ENCODE data around the gene KIR2DL3. TPM values are rescaled to one million over a fixed set of nuclear protein-coding genes. Genes with fewer than 3 reads are reported as not detected.
"Not testable (repeated sequence)": the region's sequence is repeated elsewhere in the genome, so short reads cannot be mapped to it uniquely, and the experiment has no call there.

Gene KIR2DL3
- total and polyA plus RNA-seq, 7 donors = not detected

DNA sequence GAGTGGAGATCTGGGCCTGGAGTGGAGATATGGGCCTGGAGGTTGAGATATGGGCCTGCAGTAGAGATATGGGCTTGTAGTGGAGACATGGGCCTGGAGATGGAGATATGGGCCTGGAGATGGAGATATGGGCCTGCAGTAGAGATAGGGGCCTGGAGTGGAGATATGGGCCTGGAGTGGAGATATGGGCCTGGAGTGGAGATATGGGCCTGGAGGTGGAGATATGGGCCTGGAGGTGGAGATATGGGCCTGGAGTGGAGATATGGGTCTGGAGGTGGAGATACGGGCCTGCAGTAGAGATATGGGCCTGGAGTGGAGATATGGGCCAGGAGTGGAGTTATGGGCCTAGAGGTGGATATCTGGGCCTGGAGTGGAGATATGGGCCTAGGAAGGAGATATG lies 402 bp downstream of the KIR2DL3 start:
- no peaks in the 10 kb centered on the region for H3K4me1 ChIP-seq
- no peak overlapping the region for H3K4me3 ChIP-seq
- TF ChIP-seq, protein P1, sequence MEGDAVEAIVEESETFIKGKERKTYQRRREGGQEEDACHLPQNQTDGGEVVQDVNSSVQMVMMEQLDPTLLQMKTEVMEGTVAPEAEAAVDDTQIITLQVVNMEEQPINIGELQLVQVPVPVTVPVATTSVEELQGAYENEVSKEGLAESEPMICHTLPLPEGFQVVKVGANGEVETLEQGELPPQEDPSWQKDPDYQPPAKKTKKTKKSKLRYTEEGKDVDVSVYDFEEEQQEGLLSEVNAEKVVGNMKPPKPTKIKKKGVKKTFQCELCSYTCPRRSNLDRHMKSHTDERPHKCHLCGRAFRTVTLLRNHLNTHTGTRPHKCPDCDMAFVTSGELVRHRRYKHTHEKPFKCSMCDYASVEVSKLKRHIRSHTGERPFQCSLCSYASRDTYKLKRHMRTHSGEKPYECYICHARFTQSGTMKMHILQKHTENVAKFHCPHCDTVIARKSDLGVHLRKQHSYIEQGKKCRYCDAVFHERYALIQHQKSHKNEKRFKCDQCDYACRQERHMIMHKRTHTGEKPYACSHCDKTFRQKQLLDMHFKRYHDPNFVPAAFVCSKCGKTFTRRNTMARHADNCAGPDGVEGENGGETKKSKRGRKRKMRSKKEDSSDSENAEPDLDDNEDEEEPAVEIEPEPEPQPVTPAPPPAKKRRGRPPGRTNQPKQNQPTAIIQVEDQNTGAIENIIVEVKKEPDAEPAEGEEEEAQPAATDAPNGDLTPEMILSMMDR (IDR thresholded peaks at IDR 0.05) = no peak
- no peaks in the 10 kb centered on the region for H3K36me3 ChIP-seq (ENCODE audit: insufficient read depth in 1 of 2, low read depth in 1 of 2)
- no peaks in the 10 kb centered on the region for H3K27me3 ChIP-seq (ENCODE audit: insufficient read depth in 3 of 3, low read length in 2 of 3)
- intact Hi-C loops (cut with DNase I) = loop anchor here in 1 of 2 donors (5.0 kb wide), 1 partner anchor 109 kb away; no protein-coding TSS in a partner anchor
- ATAC-seq = no peak
- H3K9me3 ChIP-seq = no peaks in the 10 kb centered on the region
- H3K27ac ChIP-seq = no peak overlapping the region
- no peak for DNase-seq
- WGBS, 3 donors = 79 to 86% (median 80%) methylated on average over 1 of the region's 1 CpG

GRCh38 chr19:54739587-54740497 lies 1.5 kb downstream of the KIR2DL3 start:
- no peaks in the 10 kb centered on the region for H3K36me3 ChIP-seq (ENCODE audit: insufficient read depth in 1 of 2, low read depth in 1 of 2)
- intact Hi-C loops (cut with DNase I) = loop anchor here in 1 of 2 donors (5.0 kb wide), 1 partner anchor 107 kb away; no protein-coding TSS in a partner anchor
- H3K9me3 ChIP-seq = no peaks in the 10 kb centered on the region

GRCh38 chr19:54741950-54742349 lies 3.6 kb downstream of the KIR2DL3 start:
- DNase-seq; H3K4me3 ChIP-seq; H3K27ac ChIP-seq; H3K36me3 ChIP-seq (ENCODE audit: insufficient read depth in 1 of 2, low read depth in 1 of 2); H3K9me3 ChIP-seq; H3K27me3 ChIP-seq (ENCODE audit: insufficient read depth in 3 of 3, low read length in 2 of 3); ATAC-seq; H3K4me1 ChIP-seq; intact Hi-C loops (cut with DNase I): not testable (repeated sequence)
- WGBS, 3 donors = 56 to 63% (median 61%) methylated on average over 5 of the region's 5 CpGs

More at GRCh38 chr19:54739587-54740497, 1.5 kb downstream of the KIR2DL3 start:
- DNase-seq (no peak), ATAC-seq (no peak)
- Histone ChIP-seq H3K4me1 (no peaks in the 10 kb centered on the region), H3K4me3 (no peak overlapping the region), H3K27ac (no peak overlapping the region), H3K27me3 (ENCODE audit: insufficient read depth in 3 of 3, low read length in 2 of 3) (no peaks in the 10 kb centered on the region)
- TF ChIP-seq, protein P1 (IDR thresholded peaks at IDR 0.05) = no peak
- WGBS, 3 donors = 76 to 80% (median 77%) methylated on average over 13 of the region's 13 CpGs

GRCh38 chr19:54744080-54744479 lies 5.8 kb downstream of the KIR2DL3 start:
- intact Hi-C loops (cut with DNase I); H3K27me3 ChIP-seq (ENCODE audit: insufficient read depth in 3 of 3, low read length in 2 of 3); H3K9me3 ChIP-seq; H3K36me3 ChIP-seq (ENCODE audit: insufficient read depth in 1 of 2, low read depth in 1 of 2); H3K27ac ChIP-seq; H3K4me3 ChIP-seq; DNase-seq; H3K4me1 ChIP-seq; ATAC-seq: not testable (repeated sequence)
- WGBS, 3 donors = 69 to 73% (median 71%) methylated on average over 5 of the region's 5 CpGs

DNA sequence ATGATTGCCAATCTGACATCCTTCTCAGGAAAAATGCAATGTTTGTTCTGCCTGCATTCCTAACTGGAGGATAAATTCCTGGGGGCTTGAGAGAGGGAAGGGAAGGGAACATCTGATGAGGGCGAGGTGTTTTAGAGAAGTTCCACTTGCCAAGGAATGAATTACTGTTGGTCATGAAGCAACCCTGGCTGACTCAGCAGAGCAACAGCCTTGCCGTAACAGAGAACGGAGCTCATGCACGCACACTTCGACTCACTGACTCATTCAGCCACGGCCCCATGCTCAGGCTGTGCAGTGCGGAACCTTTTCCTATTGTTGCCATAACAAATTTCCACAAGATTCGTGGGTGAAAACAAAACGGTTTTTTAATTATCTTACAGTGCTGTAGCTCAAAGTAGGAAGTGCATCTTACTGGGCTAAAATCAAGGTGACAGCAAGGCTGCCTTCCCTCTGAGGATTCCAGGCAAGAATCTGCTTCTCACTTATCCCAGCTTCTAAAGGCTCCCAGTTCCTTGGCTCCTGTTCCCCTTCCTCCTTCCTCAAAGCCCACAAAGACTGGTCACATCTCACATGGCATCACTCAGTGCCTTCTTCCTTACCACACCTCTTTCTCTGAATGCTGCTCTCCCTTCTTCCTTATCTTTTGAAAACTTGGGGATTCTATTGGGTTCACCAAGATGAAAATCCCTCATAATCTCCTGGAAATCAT lies 9.5 kb downstream of the KIR2DL3 start:
- H3K27me3 ChIP-seq (ENCODE audit: insufficient read depth in 3 of 3, low read length in 2 of 3); intact Hi-C loops (cut with DNase I): not testable (repeated sequence)

DNA sequence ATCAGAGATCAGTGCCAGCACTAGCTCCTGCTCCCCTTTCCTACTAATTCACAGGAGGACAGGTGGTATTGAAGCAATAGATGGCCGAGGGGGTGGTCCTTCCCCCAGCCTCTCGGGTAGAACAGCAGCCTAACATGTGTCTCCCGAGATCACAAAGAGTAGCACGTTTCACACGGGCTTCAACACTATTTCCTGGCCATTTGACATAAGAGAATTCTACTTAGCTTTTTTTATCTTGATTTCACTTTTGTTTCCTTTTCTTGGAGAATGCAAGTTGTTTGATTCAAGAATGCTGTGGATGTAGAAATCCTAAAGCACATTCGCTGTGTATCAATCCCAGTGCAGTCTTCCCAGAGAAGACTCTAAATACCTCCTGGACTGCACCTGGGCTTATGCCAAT lies 12.0 kb downstream of the KIR2DL3 start:
- WGBS, 3 donors = 25 to 65% (median 37%) methylated on average over 5 to 6 of the region's 6 CpGs
- H3K9me3 ChIP-seq; H3K4me1 ChIP-seq; H3K4me3 ChIP-seq; intact Hi-C loops (cut with DNase I); ATAC-seq; H3K27me3 ChIP-seq (ENCODE audit: insufficient read depth in 3 of 3, low read length in 2 of 3); DNase-seq; H3K36me3 ChIP-seq (ENCODE audit: insufficient read depth in 1 of 2, low read depth in 1 of 2); H3K27ac ChIP-seq: not testable (repeated sequence)

More for the DNA sequence above, 9.5 kb downstream of the KIR2DL3 start:
- DNase-seq; ATAC-seq; H3K4me1 ChIP-seq; H3K4me3 ChIP-seq; H3K27ac ChIP-seq; H3K36me3 ChIP-seq (ENCODE audit: insufficient read depth in 1 of 2, low read depth in 1 of 2); H3K9me3 ChIP-seq: not testable (repeated sequence)
- 74 to 78% (median 77%) methylated on average over 8 to 9 of the region's 9 CpGs for WGBS, 3 donors

DNA sequence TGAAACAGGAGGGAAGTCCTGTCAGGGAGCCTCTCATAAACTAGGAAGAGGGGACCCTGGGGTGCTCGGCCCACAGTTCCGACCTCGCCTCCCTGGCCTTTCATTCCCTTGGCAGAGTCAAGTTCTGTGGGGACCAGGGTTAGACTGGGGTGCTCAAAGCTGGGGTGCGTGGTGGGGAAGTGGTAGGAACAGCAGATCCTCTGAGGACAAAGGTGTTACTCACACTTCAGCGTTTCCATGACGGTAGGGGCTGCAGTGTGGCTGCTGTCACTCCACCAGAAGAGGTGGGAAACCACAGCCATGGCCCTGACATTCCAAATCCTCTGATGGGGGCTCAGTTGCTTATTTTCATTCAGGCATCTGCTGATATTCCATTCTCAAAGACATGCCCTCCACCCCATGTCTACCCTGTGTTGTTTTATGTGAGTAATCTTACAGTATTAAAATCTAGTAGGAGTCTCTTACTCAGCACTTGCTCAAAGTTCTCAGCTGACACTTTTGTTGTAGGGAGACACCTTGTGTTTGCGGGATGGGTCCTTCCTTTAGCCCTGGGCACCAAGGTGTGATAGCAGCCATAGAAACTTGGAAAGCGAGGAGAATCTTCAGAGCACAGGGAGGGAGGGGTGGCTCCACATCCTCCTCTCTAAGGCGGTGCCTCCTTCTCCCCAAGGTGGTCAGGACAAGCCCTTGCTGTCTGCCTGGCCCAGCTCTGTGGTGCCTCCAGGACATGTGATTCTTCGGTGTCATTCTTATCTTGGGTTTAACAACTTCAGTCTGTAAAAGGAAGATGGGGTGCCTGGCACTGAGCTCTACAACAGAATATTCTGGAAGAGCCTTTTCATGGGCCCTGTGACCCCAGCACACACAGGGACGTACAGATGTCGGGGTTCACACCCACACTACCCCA lies 18.1 kb downstream of the KIR2DL3 start:
- DNase-seq; intact Hi-C loops (cut with DNase I); H3K9me3 ChIP-seq; H3K27me3 ChIP-seq (ENCODE audit: insufficient read depth in 3 of 3, low read length in 2 of 3); H3K27ac ChIP-seq; ATAC-seq; H3K4me1 ChIP-seq; H3K36me3 ChIP-seq (ENCODE audit: insufficient read depth in 1 of 2, low read depth in 1 of 2); H3K4me3 ChIP-seq: not testable (repeated sequence)
- 61 to 84% (median 70%) methylated on average over 8 to 11 of the region's 12 CpGs for WGBS, 3 donors

DNA sequence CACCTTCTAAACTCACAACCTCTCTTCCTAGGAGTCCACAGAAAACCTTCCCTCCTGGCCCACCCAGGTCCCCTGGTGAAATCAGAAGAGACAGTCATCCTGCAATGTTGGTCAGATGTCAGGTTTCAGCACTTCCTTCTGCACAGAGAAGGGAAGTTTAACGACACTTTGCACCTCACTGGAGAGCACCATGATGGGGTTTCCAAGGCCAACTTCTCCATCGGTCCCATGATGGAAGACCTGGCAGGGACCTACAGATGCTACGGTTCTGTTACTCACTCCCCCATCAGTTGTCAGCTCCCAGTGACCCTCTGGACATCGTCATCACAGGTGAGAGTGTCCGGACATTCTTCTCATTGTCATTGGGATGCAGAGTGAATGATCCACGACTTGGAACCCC lies 20.3 kb downstream of the KIR2DL3 start:
- 59 to 68% (median 60%) methylated on average over 6 of the region's 6 CpGs for WGBS, 3 donors
- H3K36me3 ChIP-seq (ENCODE audit: insufficient read depth in 1 of 2, low read depth in 1 of 2); H3K4me3 ChIP-seq; H3K9me3 ChIP-seq; ATAC-seq; H3K27me3 ChIP-seq (ENCODE audit: insufficient read depth in 3 of 3, low read length in 2 of 3); H3K4me1 ChIP-seq; H3K27ac ChIP-seq; DNase-seq; intact Hi-C loops (cut with DNase I): not testable (repeated sequence)
